ENCODE data around the gene CATSPERD. TPM values are rescaled to one million over a fixed set of nuclear protein-coding genes. Genes with fewer than 3 reads are reported as not detected.

The CATSPERD gene
- total RNA-seq, 3 donors from 2014 or later: not detected

DNA sequence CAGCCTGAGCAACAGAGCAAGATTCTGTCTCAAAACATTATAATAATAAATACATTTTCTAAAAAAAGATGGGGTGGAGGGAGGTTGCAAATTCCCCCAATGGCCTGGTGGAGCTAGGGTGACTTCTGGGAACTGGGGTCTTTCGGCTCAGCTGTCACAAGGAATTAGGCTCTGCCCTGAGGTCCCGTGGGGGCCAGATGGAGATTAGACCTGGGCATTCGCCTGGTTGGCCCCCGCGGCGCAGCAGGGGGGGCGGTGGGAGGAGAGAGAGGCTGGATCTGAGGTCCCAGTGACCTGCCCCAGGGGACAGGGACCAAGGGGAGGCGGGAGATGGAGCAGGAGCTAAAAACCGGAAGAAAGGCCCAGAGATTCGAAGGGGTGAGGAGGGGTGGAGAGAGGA, 104.3 kb downstream of the CATSPERD start:
- ATAC-seq (no peak), DNase-seq (no peak)
- H3K4me3 ChIP-seq: no peak overlapping the region
- TF ChIP-seq, protein P1, sequence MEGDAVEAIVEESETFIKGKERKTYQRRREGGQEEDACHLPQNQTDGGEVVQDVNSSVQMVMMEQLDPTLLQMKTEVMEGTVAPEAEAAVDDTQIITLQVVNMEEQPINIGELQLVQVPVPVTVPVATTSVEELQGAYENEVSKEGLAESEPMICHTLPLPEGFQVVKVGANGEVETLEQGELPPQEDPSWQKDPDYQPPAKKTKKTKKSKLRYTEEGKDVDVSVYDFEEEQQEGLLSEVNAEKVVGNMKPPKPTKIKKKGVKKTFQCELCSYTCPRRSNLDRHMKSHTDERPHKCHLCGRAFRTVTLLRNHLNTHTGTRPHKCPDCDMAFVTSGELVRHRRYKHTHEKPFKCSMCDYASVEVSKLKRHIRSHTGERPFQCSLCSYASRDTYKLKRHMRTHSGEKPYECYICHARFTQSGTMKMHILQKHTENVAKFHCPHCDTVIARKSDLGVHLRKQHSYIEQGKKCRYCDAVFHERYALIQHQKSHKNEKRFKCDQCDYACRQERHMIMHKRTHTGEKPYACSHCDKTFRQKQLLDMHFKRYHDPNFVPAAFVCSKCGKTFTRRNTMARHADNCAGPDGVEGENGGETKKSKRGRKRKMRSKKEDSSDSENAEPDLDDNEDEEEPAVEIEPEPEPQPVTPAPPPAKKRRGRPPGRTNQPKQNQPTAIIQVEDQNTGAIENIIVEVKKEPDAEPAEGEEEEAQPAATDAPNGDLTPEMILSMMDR (IDR thresholded peaks at IDR 0.05): no peak
- no peaks in the 10 kb centered on the region for H3K9me3 ChIP-seq
- H3K4me1 ChIP-seq (ENCODE audit: low read depth): peaks cover 19% of the 10 kb centered on the region
- intact Hi-C loops (cut with DNase I, micrococcal nuclease): no loop called here
- no peaks in the 10 kb centered on the region for H3K36me3 ChIP-seq (ENCODE audit: low read depth)

DNA sequence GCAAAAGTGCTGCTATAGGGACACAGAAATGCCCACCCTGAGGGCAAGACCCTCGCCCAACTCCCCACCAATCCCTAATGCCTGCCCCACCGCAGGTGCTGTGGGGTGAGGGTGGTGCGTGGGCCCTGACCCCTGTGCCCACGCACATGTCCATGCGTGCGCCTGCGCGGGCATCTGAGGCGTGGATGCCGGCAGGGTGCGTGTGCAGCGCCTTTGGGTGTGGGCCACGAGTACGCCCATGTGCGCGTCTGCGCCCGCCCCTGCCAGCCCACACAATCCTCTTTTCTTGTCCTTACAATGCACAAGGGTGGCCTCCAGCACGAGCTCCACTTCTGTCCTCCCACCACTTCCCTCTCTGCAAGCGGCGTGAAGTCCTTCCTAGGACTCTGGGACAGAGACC, 104.7 kb downstream of the CATSPERD start:
- Histone ChIP-seq H3K9me3 (no peaks in the 10 kb centered on the region), H3K4me1 (ENCODE audit: low read depth) (peaks cover 19% of the 10 kb centered on the region), H3K4me3 (no peak overlapping the region), H3K36me3 (ENCODE audit: low read depth) (no peaks in the 10 kb centered on the region)
- ATAC-seq (no peak), DNase-seq (no peak)
- intact Hi-C loops (cut with DNase I, micrococcal nuclease): no loop called here
- TF ChIP-seq, protein P1 (IDR thresholded peaks at IDR 0.05): no peak

DNA sequence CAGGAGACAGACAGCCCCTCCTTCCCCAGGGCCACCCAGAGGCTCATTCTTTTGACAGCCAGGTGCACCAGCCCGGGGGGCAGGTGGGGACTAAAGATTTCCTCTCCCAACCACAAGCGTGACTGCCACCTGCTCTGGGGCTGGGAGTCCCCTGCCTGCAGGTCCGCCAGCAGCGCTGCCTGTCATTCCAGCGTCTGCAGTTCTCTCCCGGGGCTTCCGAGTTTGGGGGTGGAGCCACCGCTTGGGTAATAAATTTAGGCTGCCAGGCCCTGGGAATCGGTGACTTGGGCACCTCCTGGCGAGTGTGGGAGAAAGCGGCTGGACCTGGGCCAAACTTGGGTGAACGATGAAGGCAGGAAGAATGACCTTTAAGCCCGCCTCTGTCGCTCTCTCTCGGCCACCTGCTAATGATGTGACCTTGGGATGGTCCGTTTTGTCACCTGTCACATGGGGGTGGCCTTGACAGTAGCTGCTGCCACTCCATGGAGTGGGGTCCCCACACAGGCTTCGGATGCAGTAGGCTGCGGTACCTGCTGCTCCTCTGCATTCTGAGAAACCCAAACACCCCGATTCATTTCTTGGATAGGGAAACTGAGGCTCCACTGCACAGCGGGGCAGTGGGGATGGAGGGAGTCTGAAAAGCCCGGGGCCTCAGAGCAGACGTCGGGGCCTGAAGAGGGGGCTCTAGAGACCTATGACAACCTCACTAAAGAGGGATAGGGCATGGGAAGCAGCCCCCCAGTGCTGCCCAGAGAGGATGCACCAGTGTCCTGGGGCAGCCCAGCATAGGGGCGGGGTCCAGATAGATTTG, 106.3 kb downstream of the CATSPERD start:
- H3K4me1 ChIP-seq (ENCODE audit: low read depth): peaks cover 19% of the 10 kb centered on the region
- no peaks in the 10 kb centered on the region for H3K9me3 ChIP-seq
- ATAC-seq (peak; percentile 49), DNase-seq (peak; percentile 85 to 91 (median 89))
- intact Hi-C loops (cut with DNase I, micrococcal nuclease): no loop called here
- TF ChIP-seq, protein P1 (IDR thresholded peaks at IDR 0.05): no peak
- no peaks in the 10 kb centered on the region for H3K36me3 ChIP-seq (ENCODE audit: low read depth)
- H3K4me3 ChIP-seq: no peak overlapping the region

DNA sequence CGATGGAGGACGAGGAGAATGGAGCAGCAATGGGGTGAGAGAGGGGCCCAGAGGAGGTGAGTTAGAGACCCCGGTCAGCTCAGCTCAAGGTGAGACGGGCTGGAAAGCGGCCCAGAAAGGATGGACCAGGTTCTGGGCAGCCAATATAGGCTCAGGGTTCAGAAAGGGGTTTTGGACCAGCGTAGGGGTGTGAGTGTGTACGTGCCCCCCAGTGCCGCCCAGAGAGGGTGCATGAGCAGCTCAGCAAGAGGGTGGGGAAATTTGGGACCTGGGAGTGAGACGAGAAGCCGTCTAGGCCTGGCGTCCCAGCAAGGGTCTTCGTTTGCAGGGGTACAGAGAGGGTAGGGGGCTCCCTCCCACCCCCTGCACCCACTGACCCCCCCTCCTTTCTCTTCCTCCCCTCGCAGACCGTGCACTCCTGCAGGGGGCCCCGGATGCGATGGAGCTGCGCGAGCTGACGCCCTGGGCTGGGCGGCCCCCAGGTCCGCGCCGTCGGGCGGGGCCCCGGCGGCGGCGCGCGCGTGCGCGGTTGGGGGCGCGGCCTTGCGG, 107.0 kb downstream of the CATSPERD start:
- TF ChIP-seq, protein P1 (IDR thresholded peaks at IDR 0.05): no peak
- H3K4me1 ChIP-seq (ENCODE audit: low read depth): peaks cover 19% of the 10 kb centered on the region
- DNase-seq (peak in 1 of 3 donors; percentile 53), ATAC-seq (no peak)
- H3K36me3 ChIP-seq (ENCODE audit: low read depth): no peaks in the 10 kb centered on the region
- intact Hi-C loops (cut with DNase I, micrococcal nuclease): no loop called here
- no peaks in the 10 kb centered on the region for H3K9me3 ChIP-seq
- H3K4me3 ChIP-seq: no peak overlapping the region

DNA sequence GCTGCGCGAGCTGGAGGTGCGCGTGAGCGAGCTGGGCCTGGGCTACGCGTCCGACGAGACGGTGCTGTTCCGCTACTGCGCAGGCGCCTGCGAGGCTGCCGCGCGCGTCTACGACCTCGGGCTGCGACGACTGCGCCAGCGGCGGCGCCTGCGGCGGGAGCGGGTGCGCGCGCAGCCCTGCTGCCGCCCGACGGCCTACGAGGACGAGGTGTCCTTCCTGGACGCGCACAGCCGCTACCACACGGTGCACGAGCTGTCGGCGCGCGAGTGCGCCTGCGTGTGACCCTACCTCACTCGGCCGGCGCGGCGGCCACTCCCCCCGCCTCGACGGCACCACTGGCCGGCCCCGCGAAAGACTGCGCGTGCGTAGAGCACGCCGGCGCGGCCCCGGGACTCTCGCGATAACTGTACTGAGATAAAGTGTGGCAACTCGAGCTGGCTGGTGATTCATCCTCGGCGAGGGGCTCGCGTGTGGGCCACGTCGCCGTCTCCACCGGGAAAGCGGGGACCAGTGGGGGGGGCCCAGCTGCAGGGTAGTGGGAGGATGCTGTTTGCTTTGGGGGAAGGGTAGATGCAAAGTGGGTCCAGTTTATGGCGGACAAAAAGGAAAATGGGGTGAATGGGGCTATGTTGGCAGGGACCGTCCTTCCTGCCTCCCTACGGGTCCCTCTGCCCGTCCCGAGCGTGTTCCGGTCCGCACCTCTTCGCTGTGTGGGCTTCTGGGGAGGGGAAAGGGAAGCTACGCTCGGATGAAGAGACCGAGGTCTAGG, 107.6 kb downstream of the CATSPERD start:
- H3K4me1 ChIP-seq (ENCODE audit: low read depth): peaks cover 19% of the 10 kb centered on the region
- intact Hi-C loops (cut with DNase I, micrococcal nuclease): no loop called here
- no peaks in the 10 kb centered on the region for H3K36me3 ChIP-seq (ENCODE audit: low read depth)
- TF ChIP-seq, protein P1 (IDR thresholded peaks at IDR 0.05): no peak
- DNase-seq (peak; percentile 94 to 96 (median 95)), ATAC-seq (peak; percentile 85)
- H3K9me3 ChIP-seq: no peaks in the 10 kb centered on the region
- H3K4me3 ChIP-seq: no peak overlapping the region

Other genes starting within 250 kb of the CATSPERD start
- gene TINCR, start 152.7 kb upstream of the CATSPERD start, total RNA-seq: 1 to 10 TPM; 4.6 to 9.0 (median 5.6) TPM
- gene SAFB2, start 97.9 kb upstream of the CATSPERD start, total RNA-seq: 100 to 1,000 TPM in 2 of 3 donors, 10 to 100 TPM in 1; 66.7 to 122 (median 102) TPM
- 100 to 1,000 TPM in 1 of 3 donors, 10 to 100 TPM in 2; 78.8 to 115 (median 83.3) TPM for gene SAFB, start 97.6 kb upstream of the CATSPERD start, total RNA-seq
- 10 to 100 TPM; 70.1 to 73.7 (median 70.9) TPM for gene MICOS13, start 40.1 kb upstream of the CATSPERD start, total RNA-seq
- 1 to 10 TPM; 2.3 to 8.2 (median 3.3) TPM for gene HSD11B1L, start 39.6 kb upstream of the CATSPERD start, total RNA-seq
- gene RPL36, start 30.3 kb upstream of the CATSPERD start, total RNA-seq: 100 to 1,000 TPM; 541 to 812 (median 769) TPM
- gene LONP1, start 491 bp upstream of the CATSPERD start, total RNA-seq: 10 to 100 TPM; 55.9 to 63.0 (median 55.9) TPM
- gene PRR22, start 64.1 kb downstream of the CATSPERD start, total RNA-seq: 1 to 10 TPM; 3.1 to 6.8 (median 4.1) TPM
- gene DUS3L, start 70.5 kb downstream of the CATSPERD start, total RNA-seq: 10 to 100 TPM; 33.3 to 36.9 (median 35.6) TPM
- gene NRTN, start 84.4 kb downstream of the CATSPERD start, total RNA-seq: 10 to 100 TPM in 1 of 3 donors, 1 to 10 TPM in 1, under 1 TPM in 1; 0.64 to 11.3 (median 1.4) TPM
- gene FUT6, start 119.1 kb downstream of the CATSPERD start, total RNA-seq: 10 to 100 TPM; 44.4 to 93.6 (median 82.3) TPM
- gene FUT3, start 130.8 kb downstream of the CATSPERD start, total RNA-seq: 100 to 1,000 TPM; 128 to 276 (median 215) TPM
- not detected for gene FUT5, start 149.9 kb downstream of the CATSPERD start, total RNA-seq
- gene NDUFA11, start 183.2 kb downstream of the CATSPERD start, total RNA-seq: 100 to 1,000 TPM; 178 to 213 (median 182) TPM
- 10 to 100 TPM in 1 of 3 donors, 1 to 10 TPM in 2; 5.6 to 10.0 (median 8.3) TPM for gene VMAC, start 184.2 kb downstream of the CATSPERD start, total RNA-seq
- 10 to 100 TPM in 2 of 3 donors, 1 to 10 TPM in 1; 9.5 to 20.2 (median 16.4) TPM for gene CAPS, start 193.6 kb downstream of the CATSPERD start, total RNA-seq